ENCODE data around the gene WDR7. TPM values are rescaled to one million over a fixed set of nuclear protein-coding genes. Genes with fewer than 3 reads are reported as not detected.

Gene WDR7
- total and polyA plus RNA-seq, 10 of the 15 experiments (the other 5 are each of a cell fraction or from before 2014, with no cell fraction given): 2.8 to 16.5 (median 11.7) TPM

- no peak for TF ChIP-seq ZBTB40 (IDR thresholded peaks at IDR 0.05; ENCODE audit: borderline replicate concordance)
Measured at GRCh38 chr18:56952026-56952425, 300.9 kb downstream of the WDR7 start (continued).

GRCh38 chr18:56953428-56954198, 302.5 kb downstream of the WDR7 start:
- Histone ChIP-seq H3K36me3 (ENCODE audit: control insufficient read depth in 2 of 2, insufficient read depth in 2 of 2, low read length in 1 of 2) (no peaks in the 10 kb centered on the region), H3K27me3 (replicated peaks in 1 of 2; ENCODE audit: control insufficient read depth in 2 of 2, insufficient read depth in 2 of 2, low read length in 1 of 2) (no peaks in the 10 kb centered on the region), H4K20me1 (ENCODE audit: control insufficient read depth, insufficient read depth) (no peaks in the 10 kb centered on the region), H3K4me3 (no peak overlapping the region), H3K79me2 (ENCODE audit: control insufficient read depth, insufficient read depth, low read length) (no peaks in the 10 kb centered on the region), H3K9ac (ENCODE audit: control insufficient read depth, insufficient read depth, low read length) (no peak overlapping the region), H3K27ac (ENCODE audit: control insufficient read depth, insufficient read depth) (no peak overlapping the region), H3K4me2 (ENCODE audit: control insufficient read depth, insufficient read depth) (no peak overlapping the region), H3K4me1 (ENCODE audit: control insufficient read depth, insufficient read depth, low read length) (no peaks in the 10 kb centered on the region), H2AFZ (ENCODE audit: control insufficient read depth, low read depth, low read length) (no peak overlapping the region), H3K9me3 (replicated peaks; ENCODE audit: control insufficient read depth, insufficient read depth, low read length) (no peaks in the 10 kb centered on the region)
- in situ Hi-C loops (cut with MboI) (no loop called here), intact Hi-C loops (cut with micrococcal nuclease; ENCODE audit: unreplicated experiment) (no loop called here)
- ChIA-PET CTCF (interaction anchor here (0.6 to 1.3 kb wide), 2 partner anchors 10 to 76 kb away, joined by 3 to 5 read pairs; no protein-coding TSS in a partner anchor), RAD21 (ENCODE audit: unreplicated experiment) (no interaction called here), POLR2A (no interaction called here), SMC1A (ENCODE audit: uncharacterized antibody, unreplicated experiment) (interaction anchor here (1.6 to 3.2 kb wide), 2 partner anchors 9 kb away, joined by 7 to 17 read pairs; no protein-coding TSS in a partner anchor)
- ATAC-seq (no peak), DNase-seq (ENCODE audit: low read depth, low spot score) (no peak), FAIRE-seq (no peak)
- 78% methylated on average over 3 of the region's 3 CpGs for WGBS (ENCODE audit: insufficient coverage, insufficient replicate concordance, low lambda C conversion rate, missing lambda C conversion rate)
- BruUV-seq (replicated peaks): no TSS peak
- TF ChIP-seq YBX1 (IDR thresholded peaks at IDR 0.05) (no peak), NR2C2 (IDR thresholded peaks at IDR 0.05; ENCODE audit: borderline replicate concordance, control insufficient read depth, insufficient read length, low read depth) (no peak), STAT3 (IDR thresholded peaks at IDR 0.05; ENCODE audit: low read depth, low read length) (no peak), MAX (IDR thresholded peaks at IDR 0.05; ENCODE audit: low read depth, low read length) (no peak), HCFC1 (IDR thresholded peaks at IDR 0.05; ENCODE audit: low read length) (no peak), BCLAF1 (IDR thresholded peaks at IDR 0.05) (no peak), IRF5 (IDR thresholded peaks at IDR 0.05; ENCODE audit: borderline replicate concordance) (no peak), NFYA (IDR thresholded peaks at IDR 0.05; ENCODE audit: borderline replicate concordance, low read depth, low read length) (no peak), MYB (IDR thresholded peaks at IDR 0.05; ENCODE audit: borderline replicate concordance, low read depth, low read length) (no peak)
